GM12864 (cell line): ENCODE results near the gene CLIP3.
A peak's percentile ranks its signal among the peaks of the same experiment; 100 is the strongest.
"Not testable (repeated sequence)": the region's sequence is repeated elsewhere in the genome, so short reads cannot be mapped to it uniquely, and the experiment has no call there.

Source experiments
- DNase-seq: peaks from one replicate; pipeline ENCODE4 v3.0.0-alpha.2; 2011; ENCODE audit warnings: low read depth
- H3K4me3 ChIP-seq: 2 replicates; pipeline ENCODE4 v1.5.1; 2011; ENCODE audit warnings: mild to moderate bottlenecking, low read depth, low read length, control low read depth
- CTCF ChIP-seq: IDR thresholded peaks from 2 replicates; pipeline ENCODE4 v1.5.1; 2011; ENCODE audit warnings: low read depth, mild to moderate bottlenecking, moderate library complexity, low read length, control low read depth, inconsistent platforms; ENCODE audit errors: missing control alignments

The CLIP3 gene

GRCh38 chr19:35986664-35987570 is 45.8 kb downstream of the CLIP3 start:
- TF ChIP-seq CTCF = no peak
- DNase-seq = no peak
- H3K4me3 ChIP-seq = peak overlapping the region; percentile 44

GRCh38 chr19:35986111-35986510 is 46.6 kb downstream of the CLIP3 start:
- no peak for DNase-seq
- no peak overlapping the region for H3K4me3 ChIP-seq
- TF ChIP-seq CTCF = no peak

- TF ChIP-seq CTCF = no peak
- H3K4me3 ChIP-seq = no peak overlapping the region
- no peak for DNase-seq
Measured at GRCh38 chr19:35983177-35983576, 49.5 kb downstream of the CLIP3 start.

GRCh38 chr19:35980997-35981396 is 51.7 kb downstream of the CLIP3 start:
- H3K4me3 ChIP-seq, DNase-seq: not testable (repeated sequence)

GRCh38 chr19:35978832-35979365 is 53.8 kb downstream of the CLIP3 start:
- no peak for DNase-seq
- no peak for TF ChIP-seq CTCF

GRCh38 chr19:35978271-35978670 is 54.4 kb downstream of the CLIP3 start:
- no peak overlapping the region for H3K4me3 ChIP-seq
- no peak for TF ChIP-seq CTCF
- DNase-seq = no peak

More at GRCh38 chr19:35978832-35979365, 53.8 kb downstream of the CLIP3 start:
- no peak overlapping the region for H3K4me3 ChIP-seq

GRCh38 chr19:35977446-35978222 is 55.0 kb downstream of the CLIP3 start:
- no peak for DNase-seq

More at GRCh38 chr19:35977446-35978222, 55.0 kb downstream of the CLIP3 start:
- H3K4me3 ChIP-seq = no peak overlapping the region
- TF ChIP-seq CTCF = peak; percentile 46
